Hepatocyte (in vitro differentiated cells): ENCODE results near the gene TMEM107. TPM values are rescaled to one million over a fixed set of nuclear protein-coding genes. Genes with fewer than 3 reads are reported as not detected.

Experiments
- DNase-seq: peaks from one replicate; pipeline ENCODE4 v3.0.0-alpha.2; 2016; ENCODE audit warnings: low spot score
- H2AFZ ChIP-seq: fragments of 200-600 bp; sonication (generic); 2 replicates; pipeline ENCODE4 v1.6.0; 2016; ENCODE audit warnings: antibody characterized with exemption, mild to moderate bottlenecking
- H3K27ac ChIP-seq: fragments of 200-600 bp; sonication (generic); 2 replicates; pipeline ENCODE4 v1.5.1; 2016; ENCODE audit warnings: mild to moderate bottlenecking
- H3K27me3 ChIP-seq: fragments of 200-600 bp; sonication (generic); 2 replicates; pipeline ENCODE4 v1.6.1; 2016
- H3K36me3 ChIP-seq: fragments of 200-600 bp; sonication (generic); replicated peaks from 2 replicates; pipeline ENCODE4 v1.5.1; 2016; ENCODE audit warnings: low read depth; ENCODE audit not compliant: insufficient read depth
- H3K4me1 ChIP-seq: fragments of 200-600 bp; sonication (generic); 2 replicates; pipeline ENCODE4 v1.5.1; 2016; ENCODE audit warnings: mild to moderate bottlenecking, moderate library complexity; ENCODE audit not compliant: insufficient read depth
- H3K4me2 ChIP-seq: fragments of 200-600 bp; sonication (generic); 2 replicates; pipeline ENCODE4 v1.6.0; 2016
- H3K4me3 ChIP-seq: fragments of 200-600 bp; sonication (generic); 2 replicates; pipeline ENCODE4 v1.5.1; 2016; ENCODE audit warnings: mild to moderate bottlenecking
- H3K79me2 ChIP-seq: fragments of 200-600 bp; sonication (generic); 2 replicates; pipeline ENCODE4 v1.6.0; 2017; ENCODE audit warnings: mild to moderate bottlenecking
- H3K9me2 ChIP-seq: fragments of 200-600 bp; sonication (generic); replicated peaks from 2 replicates; pipeline ENCODE4 v1.6.0; 2017; ENCODE audit warnings: mild to moderate bottlenecking; ENCODE audit not compliant: insufficient read depth
- H3K9me3 ChIP-seq: fragments of 200-600 bp; sonication (generic); 2 replicates; pipeline ENCODE4 v1.5.1; 2016; ENCODE audit warnings: low read depth, mild to moderate bottlenecking
- H4K20me1 ChIP-seq: fragments of 200-600 bp; sonication (generic); 2 replicates; pipeline ENCODE4 v1.6.0; 2016; ENCODE audit warnings: mild to moderate bottlenecking; ENCODE audit not compliant: insufficient read depth, poor library complexity, severe bottlenecking
- CTCF ChIP-seq: fragments of 200-600 bp; sonication (generic); IDR thresholded peaks from 2 replicates; pipeline ENCODE4 v1.5.1; 2016; ENCODE audit warnings: antibody characterized with exemption, mild to moderate bottlenecking; ENCODE audit not compliant: poor library complexity
- EZH2 ChIP-seq: fragments of 200-600 bp; sonication (generic); IDR thresholded peaks from 2 replicates; pipeline ENCODE4 v1.6.1; 2016; ENCODE audit warnings: antibody characterized with exemption, mild to moderate bottlenecking, borderline replicate concordance
- EZH2phosphoT487 ChIP-seq: fragments of 200-600 bp; sonication (generic); IDR thresholded peaks from one replicate; pipeline ENCODE4 v1.6.1; 2018; ENCODE audit warnings: antibody characterized with exemption, mild to moderate bottlenecking, low read depth, moderate library complexity; ENCODE audit not compliant: unreplicated experiment, severe bottlenecking
- WGBS: methylation state at CpG from one replicate; pipeline ENCODE4 v1.1.6; 2016; ENCODE audit warnings: low lambda C conversion rate; ENCODE audit errors: missing lambda C conversion rate; 5-methylcytosine and 5-hydroxymethylcytosine counted together
- polyA plus RNA-seq: library from polyadenylated mRNA; unstranded; fragments of >200 nt; fragmentation: Nextera tagmentation; extraction: Ambion mirVana; gene quantifications from 2 replicates; pipeline ENCODE4 v1.2.1, GENCODE V29; 2016
- total RNA-seq: library from RNA; depleted of rRNA; stranded (reverse); fragments of >200 nt; gene quantifications from 2 replicates; pipeline ENCODE4 v1.2.3, GENCODE V29; 2014

TMEM107 gene
- total and polyA plus RNA-seq, 2 experiments from 2014 or later, result 12.8 to 21.1 TPM

GRCh38 chr17:8185582-8186445, 9.6 kb upstream of the TMEM107 start:
- peak overlapping the region; percentile 96 for H3K27ac ChIP-seq
- H3K27me3 ChIP-seq, result no peaks in the 10 kb centered on the region
- peaks cover 12% of the 10 kb centered on the region for H3K4me1 ChIP-seq
- H2AFZ ChIP-seq, result peak overlapping the region; percentile 72
- no peaks in the 10 kb centered on the region for H3K36me3 ChIP-seq
- DNase-seq, result peak; percentile 91
- no peaks in the 10 kb centered on the region for H4K20me1 ChIP-seq
- peaks cover 9% of the 10 kb centered on the region for H3K79me2 ChIP-seq
- TF ChIP-seq CTCF (no peak), EZH2phosphoT487 (no peak), EZH2 (no peak)
- WGBS, result 3% methylated on average over 44 of the region's 44 CpGs
- H3K4me2 ChIP-seq, result peak overlapping the region; percentile 76
- no peaks in the 10 kb centered on the region for H3K9me3 ChIP-seq
- peak overlapping the region; percentile 96 for H3K4me3 ChIP-seq
- H3K9me2 ChIP-seq, result no peaks in the 10 kb centered on the region

GRCh38 chr17:8176998-8177731, 985 bp upstream of the TMEM107 start:
- Histone ChIP-seq H3K79me2 (peaks cover 8% of the 10 kb centered on the region), H3K4me3 (peak overlapping the region; percentile 30), H3K27me3 (no peaks in the 10 kb centered on the region), H3K4me2 (peak overlapping the region; percentile 92), H3K4me1 (peaks cover 24% of the 10 kb centered on the region), H2AFZ (peak overlapping the region; percentile 94), H3K9me2 (no peaks in the 10 kb centered on the region), H3K9me3 (no peaks in the 10 kb centered on the region), H4K20me1 (no peaks in the 10 kb centered on the region), H3K36me3 (no peaks in the 10 kb centered on the region), H3K27ac (peak overlapping the region; percentile 84)
- WGBS, result 52% methylated on average over 19 of the region's 19 CpGs
- DNase-seq, result peak; percentile 21
- TF ChIP-seq EZH2, result no peak
- TF ChIP-seq CTCF, result no peak
- TF ChIP-seq EZH2phosphoT487, result no peak

- no peaks in the 10 kb centered on the region for H3K9me2 ChIP-seq
- no peaks in the 10 kb centered on the region for H3K27me3 ChIP-seq
- no peaks in the 10 kb centered on the region for H3K36me3 ChIP-seq
- WGBS, result 26% methylated on average over 10 of the region's 11 CpGs
- peak overlapping the region; percentile 30 for H3K4me3 ChIP-seq
- H2AFZ ChIP-seq, result peak overlapping the region; percentile 94
- peaks cover 8% of the 10 kb centered on the region for H3K79me2 ChIP-seq
- H3K27ac ChIP-seq, result peak overlapping the region; percentile 84
- H3K4me1 ChIP-seq, result peaks cover 24% of the 10 kb centered on the region
- peak overlapping the region; percentile 92 for H3K4me2 ChIP-seq
- TF ChIP-seq EZH2phosphoT487 (no peak), EZH2 (no peak), CTCF (no peak)
- H4K20me1 ChIP-seq, result no peaks in the 10 kb centered on the region
- H3K9me3 ChIP-seq, result no peaks in the 10 kb centered on the region
- peak; percentile 40 for DNase-seq
These were observed 384 bp downstream of the TMEM107 start for GRCh38 chr17:8175795-8176196.
